HCT116 (cell line): Measurements from ENCODE around the gene GP1BA. TPM values are rescaled to one million over a fixed set of nuclear protein-coding genes. Genes with fewer than 3 reads are reported as not detected.

Experiments
- ATAC-seq: fragments of 200-7000 bp; cut with Tn5 transposase; 2 replicates; pipeline ENCODE4 v1.9.1; 2020; ENCODE audit warnings: mild to moderate bottlenecking, moderate library complexity
- BruUV-seq: library from RNA; stranded (reverse); fragments of 400-500 nt; replicated peaks from 2 replicates; lab custom pipeline; 2021; lab: Mats Ljungman, UMichigan
- CTCF ChIA-PET: fragments of 300-600 bp; sonication (Branson Sonifier 250); formaldehyde crosslinking; loops from one replicate; lab custom pipeline; 2021; ENCODE audit warnings: antibody characterized with exemption; lab: Charles Lee
- POLR2A ChIA-PET: fragments of 300-600, 350-600 bp; sonication (Branson Sonifier 250); formaldehyde crosslinking; loops from one replicate; lab custom pipeline; 2021; ENCODE audit warnings: antibody characterized with exemption; lab: Charles Lee
- RAD21 ChIA-PET, 2 experiments: fragments of 300-600 bp; sonication (Branson Sonifier 250); formaldehyde crosslinking; loops; one replicate each; lab custom pipeline; 2023; ENCODE audit warnings: low total read pairs in 2 of 2; ENCODE audit not compliant: uncharacterized antibody in 2 of 2, unreplicated experiment in 2 of 2, low non-redundant PET in 1 of 2; lab: Charles Lee
- DNase-seq: peaks from one replicate; pipeline ENCODE4 v3.0.0-alpha.2; 2010; ENCODE audit warnings: low read depth, low spot score
- H2AFZ ChIP-seq: fragments of 200-600 bp; shearing (Covaris generic), sonication (generic); 2 replicates; pipeline ENCODE4 v1.6.1; 2017; ENCODE audit warnings: low read depth, mixed run types, mixed read lengths, antibody characterized with exemption, low read length; ENCODE audit not compliant: poor library complexity, severe bottlenecking
- H3K27ac ChIP-seq: 2 replicates; pipeline ENCODE4 v1.5.1; 2012; ENCODE audit warnings: low read depth, low read length
- H3K27me3 ChIP-seq: fragments of 200-600 bp; sonication (generic); 2 replicates; pipeline ENCODE4 v1.6.1; 2016; ENCODE audit warnings: mixed run types, low read length, mixed read lengths; ENCODE audit not compliant: insufficient read depth
- H3K36me3 ChIP-seq, 2 experiments: fragments of 200-500 bp in 1 of 2; fragments of 200-600 bp in 1 of 2; sonication (Bioruptor generic) in 1 of 2; sonication (generic) in 1 of 2; 2 replicates each; pipeline versions ENCODE4 v1.5.1 to v1.6.1; 2014 to 2016; ENCODE audit warnings: low read length in 2 of 2, inconsistent platforms in 1 of 2, mixed read lengths in 1 of 2, mixed run types in 1 of 2; ENCODE audit not compliant: insufficient read depth in 2 of 2, control insufficient read depth in 1 of 2
- H3K4me1 ChIP-seq, 2 experiments: fragments of 200-600 bp in 1 of 2; sonication (generic) in 1 of 2; 2 replicates each; pipeline versions ENCODE4 v1.5.1 to v1.6.1; 2012 to 2017; ENCODE audit warnings: low read length in 2 of 2, inconsistent platforms in 1 of 2, mild to moderate bottlenecking in 1 of 2, mixed read lengths in 1 of 2, mixed run types in 1 of 2, moderate library complexity in 1 of 2; ENCODE audit not compliant: insufficient read depth in 2 of 2, control insufficient read depth in 1 of 2
- H3K4me2 ChIP-seq: fragments of 200-600 bp; sonication (generic); 2 replicates; pipeline ENCODE4 v1.6.1; 2017; ENCODE audit warnings: mixed run types, low read length, mixed read lengths
- H3K4me3 ChIP-seq, 2 experiments: fragments of 200-600 bp in 1 of 2; sonication (generic) in 1 of 2; replicated peaks in 1 of 2; 2 replicates each; pipeline ENCODE4 v1.5.1; 2011 to 2016; ENCODE audit warnings: low read length in 2 of 2, control low read depth in 1 of 2, low read depth in 1 of 2, mild to moderate bottlenecking in 1 of 2, mixed read lengths in 1 of 2, mixed run types in 1 of 2
- H3K79me2 ChIP-seq: fragments of 200-600 bp; sonication (generic); 2 replicates; pipeline ENCODE4 v1.6.1; 2017; ENCODE audit warnings: mild to moderate bottlenecking, mixed run types, low read length, moderate library complexity, mixed read lengths; ENCODE audit not compliant: insufficient read depth
- H3K9ac ChIP-seq: fragments of 200-600 bp; sonication (generic); 2 replicates; pipeline ENCODE4 v1.6.1; 2016; ENCODE audit warnings: low read length, mixed read lengths
- H3K9me2 ChIP-seq: fragments of 200-600 bp; sonication (generic), shearing (Covaris generic); 2 replicates; pipeline ENCODE4 v1.6.1; 2017; ENCODE audit warnings: mixed run types, mild to moderate bottlenecking, moderate library complexity; ENCODE audit not compliant: insufficient read depth
- H3K9me3 ChIP-seq, 2 experiments: fragments of 200-500 bp in 1 of 2; fragments of 200-600 bp in 1 of 2; sonication (Bioruptor generic) in 1 of 2; sonication (generic) in 1 of 2; 2 replicates each; pipeline ENCODE4 v1.6.1; 2014 to 2017; ENCODE audit warnings: low read length in 2 of 2, mixed read lengths in 2 of 2, inconsistent platforms in 1 of 2, low read depth in 1 of 2, mild to moderate bottlenecking in 1 of 2, mixed run types in 1 of 2, moderate library complexity in 1 of 2; ENCODE audit not compliant: control insufficient read depth in 1 of 2, insufficient read depth in 1 of 2
- H4K20me1 ChIP-seq: fragments of 200-600 bp; sonication (generic), shearing (Covaris generic); 2 replicates; pipeline ENCODE4 v1.6.1; 2017; ENCODE audit warnings: mixed run types, mild to moderate bottlenecking, moderate library complexity; ENCODE audit not compliant: insufficient read depth
- FOSL1 ChIP-seq: IDR thresholded peaks from 2 replicates; pipeline ENCODE4 v1.6.1; 2012; ENCODE audit warnings: low read depth
- JUND ChIP-seq: IDR thresholded peaks from 2 replicates; pipeline ENCODE4 v1.6.1; 2012
- SIN3A ChIP-seq: IDR thresholded peaks from 2 replicates; pipeline ENCODE4 v1.6.1; 2012; ENCODE audit warnings: low read depth
- ZFX ChIP-seq: fragments of 450-650 bp; IDR thresholded peaks from 2 replicates; pipeline ENCODE4 v1.6.1; 2017
- ZNF274 ChIP-seq: fragments of 200-500 bp; sonication (Bioruptor generic); IDR thresholded peaks from 2 replicates; pipeline ENCODE4 v1.6.1; 2014; ENCODE audit warnings: mild to moderate bottlenecking, low read depth, low read length, inconsistent platforms
- intact Hi-C: fragments of 100-400 bp; cut with micrococcal nuclease; formaldehyde crosslinking; loops from 2 replicates; pipeline ENCODE4 v1.10.0; 2022
- total RNA-seq: library from RNA; stranded (reverse); gene quantifications from one replicate; pipeline ENCODE4 v1.2.1, GENCODE V29; 2021; ENCODE audit not compliant: unreplicated experiment

Gene GP1BA
- total RNA-seq, 1 experiment from 2014 or later, result not detected

- H2AFZ ChIP-seq, result no peak overlapping the region
- peak overlapping the region; percentile 96 for H3K9ac ChIP-seq
- ChIA-PET CTCF (interaction anchor here (1.3 to 2.4 kb wide), 3 partner anchors 28 to 123 kb away, joined by 3 to 15 read pairs (median 12); partner anchors contain the start of gene SPAG7), RAD21 (interaction anchor here (1.8 to 2.1 kb wide), 2 partner anchors 29 to 30 kb away, joined by 8 to 11 read pairs; partner anchors contain the start of gene SPAG7 (in 1 of the 2)), POLR2A (interaction anchor here (1.1 to 2.1 kb wide), 4 partner anchors 20 to 123 kb away, joined by 3 to 30 read pairs (median 5); partner anchors contain the start of genes CAMTA2 and SPAG7)
- DNase-seq (no peak), ATAC-seq (no peak)
- no peaks in the 10 kb centered on the region for H3K9me3 ChIP-seq
- intact Hi-C loops, result no loop called here
- BruUV-seq, result TSS peak; percentile 21
- peaks cover 0 to 21% of the 10 kb centered on the region in 2 experiments; a peak in 1 of 4 replicates for H3K36me3 ChIP-seq
- H3K4me2 ChIP-seq, result peak overlapping the region; percentile 100
- no peaks in the 10 kb centered on the region for H3K27me3 ChIP-seq
- TF ChIP-seq SIN3A (no peak), ZNF274 (no peak), FOSL1 (no peak), JUND (no peak)
- H3K4me1 ChIP-seq, result peaks cover 16 to 37% of the 10 kb centered on the region in 2 experiments
- peaks cover 54% of the 10 kb centered on the region for H3K79me2 ChIP-seq
- peak overlapping the region; percentile 86 to 93 for H3K4me3 ChIP-seq
- H4K20me1 ChIP-seq, result no peaks in the 10 kb centered on the region
- peak overlapping the region; percentile 95 for H3K27ac ChIP-seq
- no peaks in the 10 kb centered on the region for H3K9me2 ChIP-seq
Measured at GRCh38 chr17:4938688-4939545, 6.8 kb downstream of the GP1BA start.

GRCh38 chr17:4939546-4939795, 7.4 kb downstream of the GP1BA start:
- no peak for DNase-seq
- peak; percentile 0; the same call in 1 of the 2 replicates for ATAC-seq
- Histone ChIP-seq H4K20me1 (no peaks in the 10 kb centered on the region), H3K4me1 (peaks cover 10 to 35% of the 10 kb centered on the region in 2 experiments), H3K27me3 (no peaks in the 10 kb centered on the region), H3K36me3 (peaks cover 0 to 26% of the 10 kb centered on the region in 2 experiments; a peak in 1 of 4 replicates), H3K9ac (peak overlapping the region; percentile 96), H3K9me2 (no peaks in the 10 kb centered on the region), H3K4me2 (peak overlapping the region; percentile 100), H3K79me2 (peaks cover 60% of the 10 kb centered on the region), H3K9me3 (no peaks in the 10 kb centered on the region), H3K4me3 (peak overlapping the region; percentile 86 to 93), H3K27ac (peak overlapping the region; percentile 95), H2AFZ (no peak overlapping the region)
- no peak for TF ChIP-seq SIN3A
- TF ChIP-seq ZFX, result peak; percentile 60; the same call in 1 of the 2 replicates
- CTCF ChIA-PET, result interaction anchor here (0.9 to 2.4 kb wide), 7 partner anchors 9 to 229 kb away, joined by 3 to 15 read pairs (median 3); partner anchors contain the start of genes ARRB2, CHRNE, PFN1 and SPAG7
- intact Hi-C loops, result no loop called here
- no TSS peak for BruUV-seq
- RAD21 ChIA-PET, result interaction anchor here (1.5 to 2.1 kb wide), 3 partner anchors 28 to 30 kb away, joined by 6 to 11 read pairs (median 8); partner anchors contain the start of gene SPAG7 (in 2 of the 2)
- POLR2A ChIA-PET, result interaction anchor here (1.0 to 2.1 kb wide), 8 partner anchors 9 to 229 kb away, joined by 3 to 30 read pairs (median 7); partner anchors contain the start of genes ARRB2, CAMTA2, ENO3 and PFN1
